Motor neuron (in vitro differentiated cells): ENCODE results near the gene C3orf22. TPM values are rescaled to one million over a fixed set of nuclear protein-coding genes. Genes with fewer than 3 reads are reported as not detected.

Source experiments
- ATAC-seq, 8 experiments: fragments of 200-7000 bp; cut with Tn5 transposase; replicated peaks in 6 of 8; 2 replicates each; pipeline ENCODE4 v1.8.0; 2021; ENCODE audit warnings: mild to moderate bottlenecking in 8 of 8, moderate library complexity in 8 of 8
- H3K27ac ChIP-seq, 2 donors: fragments of 250-450 bp; sonication (Bioruptor Pico); 2 replicates each; pipeline ENCODE4 v1.9.0; 2021; ENCODE audit warnings: antibody characterized with exemption in 2 of 2, mild to moderate bottlenecking in 2 of 2, moderate library complexity in 1 of 2
- H3K4me1 ChIP-seq, 2 donors: fragments of 250-450 bp; sonication (Bioruptor Pico); replicated peaks in 1 of 2; 2 replicates each; pipeline ENCODE4 v1.6.1; 2021; ENCODE audit warnings: antibody characterized with exemption in 2 of 2, mild to moderate bottlenecking in 2 of 2, moderate library complexity in 1 of 2
- H3K4me3 ChIP-seq, 5 donors: fragments of 250-450 bp; sonication (Bioruptor Pico); 2 replicates each; pipeline ENCODE4 v1.9.0; 2021; ENCODE audit warnings: antibody characterized with exemption in 5 of 5, mild to moderate bottlenecking in 5 of 5, moderate library complexity in 4 of 5
- WGBS, 10 experiments: fragments of 450-650 bp; shearing (Covaris generic); methylation state at CpG; one replicate each; pipeline ENCODE4 v1.0.0; 2022; 5-methylcytosine and 5-hydroxymethylcytosine counted together
- in situ Hi-C, 9 experiments: fragments of 400-800 bp; cut with MboI; loops; one replicate each; pipeline ENCODE4 v1.15.0; 2021; ENCODE audit warnings: low sequenced_read_pairs in 9 of 9, low pct_unique_long_range_greater_than_20kb in 2 of 9; ENCODE audit not compliant: unreplicated experiment in 9 of 9
- total RNA-seq, 8 experiments: library from RNA; unstranded; fragments of 300-600 nt; gene quantifications; 2 replicates each; pipeline versions ENCODE4 v1.2.3 to v1.2.4, GENCODE V29; 2022

C3orf22 gene
- total RNA-seq, 8 experiments from 2014 or later: 0.15 to 0.47 TPM; not detected in 6

- in situ Hi-C loops: no loop called here
- no peak for ATAC-seq
- H3K27ac ChIP-seq: no peak overlapping the region
- WGBS, 10 experiments: 68% methylated on average over 3 of the region's 7 CpGs; no CpG with 5 or more reads in 9 of the 10 experiments
- H3K4me1 ChIP-seq: peaks cover 0 to 5% of the 10 kb centered on the region in 2 donors
- H3K4me3 ChIP-seq: no peak overlapping the region
Observed at GRCh38 chr3:126526668-126527005, 32.1 kb downstream of the C3orf22 start.

- 51 to 100% (median 87%) methylated on average over 1 to 4 of the region's 8 CpGs; no CpG with 5 or more reads in 5 of the 10 experiments for WGBS, 10 experiments
- in situ Hi-C loops: no loop called here
- peaks cover 0 to 5% of the 10 kb centered on the region in 2 donors for H3K4me1 ChIP-seq
- H3K27ac ChIP-seq: no peak overlapping the region
- ATAC-seq: no peak
- H3K4me3 ChIP-seq: no peak overlapping the region
Observed at GRCh38 chr3:126525853-126526667, 32.7 kb downstream of the C3orf22 start.

DNA sequence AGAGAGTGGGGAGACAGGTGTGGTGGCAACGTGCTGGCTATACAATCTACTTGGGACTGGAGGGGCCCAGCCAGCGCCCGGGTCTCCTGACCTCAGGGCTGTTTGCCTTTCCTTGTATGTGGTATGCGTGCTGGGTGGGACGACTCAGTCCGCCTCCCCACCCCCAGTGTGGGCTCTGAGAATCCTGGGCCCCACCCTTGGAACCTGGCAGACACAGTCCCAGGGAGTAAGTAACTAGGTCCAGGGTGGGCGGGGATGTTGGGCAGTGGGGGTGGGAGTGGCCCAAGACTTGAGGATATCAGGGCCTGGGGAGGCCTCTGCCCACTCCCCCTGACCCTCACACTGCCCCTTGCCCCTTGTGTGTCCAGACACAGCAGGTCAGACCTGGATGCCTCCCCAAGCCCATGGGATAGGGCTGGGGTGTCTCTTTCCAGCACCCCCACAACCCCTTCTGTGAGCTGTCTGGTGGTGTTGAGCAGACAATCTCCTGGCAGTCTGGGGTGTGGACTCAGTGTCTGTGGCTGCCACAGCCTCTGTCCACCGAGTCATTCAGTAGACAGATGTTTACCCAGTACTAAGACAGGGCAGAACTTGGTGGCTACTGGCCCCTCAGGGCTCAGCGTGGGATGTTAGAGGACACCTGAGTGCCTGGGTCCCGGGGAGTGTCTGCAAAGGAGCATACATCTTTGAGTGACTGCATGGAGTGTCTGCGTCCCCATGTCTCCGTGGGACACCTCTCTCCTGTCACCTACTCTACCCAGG lies 33.5 kb downstream of the C3orf22 start:
- Histone ChIP-seq H3K27ac (no peak overlapping the region), H3K4me1 (peaks cover 0 to 5% of the 10 kb centered on the region in 2 donors), H3K4me3 (no peak overlapping the region)
- peak in 2 of 8 experiments; percentile 2 to 15 for ATAC-seq
- in situ Hi-C loops: no loop called here
- WGBS, 10 experiments: 40 to 80% (median 77%) methylated on average over 1 to 3 of the region's 12 CpGs; no CpG with 5 or more reads in 7 of the 10 experiments

- Histone ChIP-seq H3K27ac (no peak overlapping the region), H3K4me1 (peaks cover 0 to 5% of the 10 kb centered on the region in 2 donors), H3K4me3 (peak overlapping the region; percentile 32 to 38 (median 33))
- in situ Hi-C loops: no loop called here
- 0 to 20% methylated on average over 1 to 20 of the region's 31 CpGs; no CpG with 5 or more reads in 8 of the 10 experiments for WGBS, 10 experiments
- peak in 7 of 8 experiments; percentile 13 to 47 (median 38) for ATAC-seq
Observed at GRCh38 chr3:126524429-126524988, 34.2 kb downstream of the C3orf22 start.

- no peak within 1 kb of the TSS for H3K27ac ChIP-seq
- H3K4me1 ChIP-seq: peaks cover 0 to 5% of the 10 kb centered on the region in 2 donors
- H3K4me3 ChIP-seq: peak within 1 kb of the TSS; percentile 32 to 38 (median 33)
- peak; percentile 87 to 97 (median 92) for ATAC-seq
- in situ Hi-C loops: no loop called here
- WGBS, 10 experiments: no CpG with 5 or more reads among the region's 56 CpGs
Observed at GRCh38 chr3:126523745-126524428, 34.8 kb downstream of the C3orf22 start, which contains the start of gene CHST13. CHST13 (plus strand) TSS chr3:126524155; CDS start chr3:126524333, 178 bp downstream.

DNA sequence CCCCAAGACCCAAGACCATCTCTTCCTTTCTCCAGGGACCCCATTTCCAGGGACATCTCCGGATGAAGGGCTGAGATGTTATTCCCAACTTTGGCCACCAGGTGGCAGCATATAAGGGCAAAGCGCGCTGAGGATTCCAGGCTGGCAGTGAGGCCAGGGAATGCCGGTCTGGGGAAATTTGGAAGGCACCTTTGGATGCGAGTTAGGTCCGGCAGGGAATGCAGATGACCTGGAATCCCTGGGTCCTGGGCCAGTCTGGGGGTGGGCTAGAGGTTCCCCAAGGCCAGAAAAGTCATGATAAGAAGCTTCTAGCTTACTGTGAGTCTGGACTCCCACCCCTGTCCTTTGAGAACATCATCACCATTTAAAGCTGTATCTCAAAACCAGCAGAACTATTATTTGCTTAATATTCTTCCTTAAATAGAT lies 36.4 kb downstream of the C3orf22 start:
- no peak overlapping the region for H3K27ac ChIP-seq
- in situ Hi-C loops: no loop called here
- 4 to 19% (median 7%) methylated on average over 3 to 5 of the region's 6 CpGs; no CpG with 5 or more reads in 7 of the 10 experiments for WGBS, 10 experiments
- peak in 6 of 8 experiments; percentile 4 to 38 (median 26) for ATAC-seq
- H3K4me1 ChIP-seq: peaks cover 0 to 5% of the 10 kb centered on the region in 2 donors
- no peak overlapping the region for H3K4me3 ChIP-seq

- ATAC-seq: no peak
- H3K4me1 ChIP-seq: peaks cover 0 to 5% of the 10 kb centered on the region in 2 donors
- no peak overlapping the region for H3K27ac ChIP-seq
- 60 to 79% (median 78%) methylated on average over 1 to 4 of the region's 11 CpGs; no CpG with 5 or more reads in 7 of the 10 experiments for WGBS, 10 experiments
- H3K4me3 ChIP-seq: no peak overlapping the region
- in situ Hi-C loops: no loop called here
Observed at GRCh38 chr3:126521122-126521891, 37.4 kb downstream of the C3orf22 start.

DNA sequence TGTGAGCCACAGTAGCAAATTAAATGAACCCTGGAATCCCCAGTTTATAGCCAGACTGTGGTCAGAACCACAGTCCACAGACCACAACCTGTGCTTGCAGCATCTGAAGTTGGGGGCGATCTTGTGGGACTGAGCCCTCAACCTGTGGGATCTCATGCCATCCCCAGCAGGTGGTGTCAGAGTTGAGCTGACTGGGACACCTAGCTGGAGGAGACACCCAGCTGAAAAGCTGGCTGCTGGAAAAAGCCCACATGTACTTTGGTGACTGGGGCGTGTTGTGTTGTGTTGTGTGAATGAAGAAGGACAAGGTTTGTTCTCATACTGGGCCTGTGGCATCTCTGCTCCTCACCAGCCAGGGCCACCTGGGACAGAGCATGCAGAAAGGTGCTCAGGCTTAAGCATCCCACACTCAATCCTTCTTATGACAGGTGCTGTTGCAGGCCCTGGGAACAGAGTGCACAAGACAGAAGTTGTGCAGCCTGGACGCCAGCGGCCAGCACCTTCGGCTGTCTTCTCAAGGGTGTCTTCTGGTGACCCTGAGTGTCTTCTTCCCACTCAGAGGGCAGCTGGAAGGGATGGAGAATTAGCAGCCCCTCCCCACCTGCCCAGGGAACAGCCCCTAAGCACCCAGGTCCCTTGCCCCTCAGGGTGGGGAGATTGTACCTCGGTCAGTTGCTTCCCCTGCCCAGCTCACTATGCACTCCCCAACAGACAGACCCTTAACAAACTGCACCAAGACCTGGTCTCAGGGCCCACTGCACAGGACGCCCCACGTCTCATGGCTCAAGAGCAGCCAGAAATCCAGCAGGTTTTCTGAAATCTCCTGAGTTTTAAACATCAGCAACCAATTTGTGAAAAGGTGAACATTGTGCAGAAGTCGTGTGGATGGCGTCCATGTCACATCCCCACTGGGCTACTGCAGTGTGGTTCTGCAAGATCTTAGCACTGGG lies 39.0 kb downstream of the C3orf22 start:
- WGBS, 10 experiments: 17 to 100% (median 89%) methylated on average over 1 to 3 of the region's 10 CpGs; no CpG with 5 or more reads in 3 of the 10 experiments
- no peak for ATAC-seq
- H3K27ac ChIP-seq: no peak overlapping the region
- no peak overlapping the region for H3K4me3 ChIP-seq
- peaks cover 0 to 5% of the 10 kb centered on the region in 2 donors for H3K4me1 ChIP-seq
- in situ Hi-C loops: no loop called here

DNA sequence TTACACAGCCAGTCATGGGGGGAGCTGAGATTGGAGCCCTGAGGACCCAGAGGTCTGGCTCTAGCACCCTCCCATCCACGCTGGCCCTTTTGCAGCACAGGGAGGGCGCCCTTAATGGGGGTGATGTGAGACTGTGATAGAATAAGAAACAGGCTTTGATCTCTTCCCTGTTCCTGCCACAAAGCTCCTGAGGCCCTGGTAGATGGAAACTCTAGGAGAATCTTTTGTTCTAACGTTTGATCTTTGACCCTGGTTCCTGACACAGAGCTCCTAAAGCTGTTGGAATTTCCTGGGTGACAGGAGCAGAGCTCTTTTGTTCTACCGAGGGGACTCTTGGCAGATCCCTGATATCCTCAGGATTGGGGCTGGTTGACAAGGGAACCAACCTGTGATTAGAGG lies 40.0 kb downstream of the C3orf22 start:
- Histone ChIP-seq H3K4me3 (no peak overlapping the region), H3K4me1 (no peaks in the 10 kb centered on the region), H3K27ac (no peak overlapping the region)
- WGBS, 10 experiments: 0 to 45% (median 27%) methylated on average over 1 to 3 of the region's 4 CpGs; no CpG with 5 or more reads in 4 of the 10 experiments
- no peak for ATAC-seq
- in situ Hi-C loops: no loop called here

GRCh38 chr3:126517986-126518778 lies 40.5 kb downstream of the C3orf22 start:
- Histone ChIP-seq H3K27ac (no peak overlapping the region), H3K4me3 (no peak overlapping the region), H3K4me1 (no peaks in the 10 kb centered on the region)
- peak in 1 of 8 experiments; percentile 18 for ATAC-seq
- in situ Hi-C loops: no loop called here
- 93 to 100% (median 100%) methylated on average over 1 to 5 of the region's 15 CpGs; no CpG with 5 or more reads in 5 of the 10 experiments for WGBS, 10 experiments
